Iris pigment epithelial cell (primary cell): ENCODE results near the gene KCTD12.
A peak's percentile ranks its signal among the peaks of the same experiment; 100 is the strongest.
"Not testable (repeated sequence)": the region's sequence is repeated elsewhere in the genome, so short reads cannot be mapped to it uniquely, and the experiment has no call there.

ENCODE experiments used
- DNase-seq: peaks from one replicate; pipeline ENCODE4 v3.0.0-alpha.2; 2011; ENCODE audit warnings: low read depth

The KCTD12 gene

DNA sequence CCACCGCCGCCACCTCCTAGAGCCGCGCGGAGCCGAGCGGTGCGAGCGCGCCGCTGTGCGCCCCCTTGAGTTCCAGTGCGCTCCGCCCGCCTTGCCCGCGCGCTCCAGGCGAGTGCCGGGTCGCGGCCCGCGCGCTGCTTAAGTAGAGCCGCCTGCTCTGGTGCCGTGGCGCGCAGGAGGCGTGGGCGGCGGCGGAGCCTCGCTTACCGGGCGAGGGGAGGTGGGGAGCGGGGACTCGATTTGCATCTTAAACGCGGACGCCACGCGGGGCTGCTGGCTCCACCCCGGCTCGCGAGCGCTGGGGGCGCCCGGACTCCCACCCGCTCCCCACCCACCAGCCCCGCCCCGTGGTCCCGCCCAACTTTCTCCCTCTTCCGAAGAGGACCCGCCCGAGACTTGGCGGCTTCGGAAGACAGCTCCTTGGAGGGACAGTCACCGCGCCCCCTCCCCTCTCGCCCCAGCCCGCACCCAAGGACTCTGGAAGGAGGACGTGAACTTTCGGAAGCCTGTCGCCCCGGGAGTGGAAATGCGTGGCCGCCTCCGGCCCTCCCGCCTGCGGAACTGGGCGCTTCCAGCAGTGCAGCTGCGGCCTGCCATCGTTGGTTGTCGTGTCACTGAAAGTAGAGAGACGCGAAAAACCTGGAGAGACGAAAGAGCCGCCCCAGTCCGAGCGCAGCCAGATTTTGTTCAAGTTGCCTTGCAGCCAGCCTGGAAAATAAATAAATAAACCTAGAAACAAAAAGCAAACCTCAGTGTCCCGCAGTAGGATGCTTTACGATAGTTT lies at the start of gene KCTD12:
KCTD12 (minus strand) TSS at position 114 of the 784 bp plus-strand sequence. CDS start 257 bp downstream, outside the sequence.
- peak; percentile 95 for DNase-seq

DNA sequence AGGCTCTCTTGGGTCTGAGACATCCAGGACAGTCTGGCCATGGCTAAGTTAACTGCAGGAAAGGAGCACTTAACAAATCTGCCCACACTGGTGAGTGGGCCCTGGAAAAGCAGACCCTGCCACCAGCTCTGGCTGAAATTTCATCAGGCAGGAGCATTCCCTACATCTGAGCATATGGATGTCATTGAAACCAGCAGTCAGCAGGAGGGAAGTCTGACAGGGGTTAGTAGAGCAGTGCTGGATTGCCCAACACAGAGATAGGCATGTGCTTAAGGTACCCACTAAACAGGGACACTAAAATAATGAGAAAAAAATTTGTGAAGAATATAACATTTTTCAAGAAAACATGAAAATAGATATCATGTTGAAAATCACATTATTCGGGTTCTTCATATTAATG lies 48.5 kb upstream of the KCTD12 start:
- DNase-seq, result no peak

DNA sequence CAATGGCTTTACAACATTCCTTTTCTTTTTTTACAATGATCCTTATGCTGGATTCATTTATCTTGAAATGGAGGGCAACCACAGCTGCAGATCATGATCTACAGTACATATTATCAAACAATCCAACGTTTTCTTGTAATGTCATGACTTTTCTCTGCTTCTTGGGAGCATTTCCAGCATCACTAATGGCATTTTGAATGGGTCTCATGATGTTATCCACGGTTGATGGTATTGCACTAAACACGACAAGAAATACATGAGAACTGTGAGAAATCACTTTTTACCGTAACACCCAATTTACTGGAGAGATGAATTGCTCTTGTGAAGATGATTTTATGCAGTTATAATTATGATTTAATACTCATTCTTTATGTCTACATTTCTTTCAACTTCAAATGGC lies 45.9 kb upstream of the KCTD12 start:
- DNase-seq, result no peak

DNA sequence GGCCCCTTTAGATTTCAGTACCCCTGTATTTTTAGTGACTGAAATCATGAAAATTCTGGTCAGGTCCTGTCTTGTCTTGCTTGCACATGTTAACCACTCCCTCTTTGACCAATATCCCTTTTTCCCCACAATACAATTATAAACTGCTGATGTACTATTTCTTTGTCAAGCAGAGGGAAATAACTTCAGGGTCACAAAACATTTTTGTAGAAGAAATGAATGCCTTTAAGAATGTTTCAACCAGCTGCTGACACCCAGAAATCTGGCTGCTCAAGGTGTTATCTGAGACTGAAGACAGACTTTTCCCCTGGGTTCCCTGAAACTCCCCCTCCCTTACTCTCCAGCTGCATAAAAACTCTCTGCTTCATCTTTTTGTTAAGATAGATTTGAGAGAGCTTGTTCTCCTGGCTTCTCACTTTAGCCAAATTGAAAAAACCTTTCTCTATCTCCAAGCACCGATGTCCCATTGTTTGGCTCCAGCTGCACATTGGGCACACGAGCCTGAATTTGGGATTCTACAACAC lies 43.7 kb upstream of the KCTD12 start:
- no peak for DNase-seq

DNA sequence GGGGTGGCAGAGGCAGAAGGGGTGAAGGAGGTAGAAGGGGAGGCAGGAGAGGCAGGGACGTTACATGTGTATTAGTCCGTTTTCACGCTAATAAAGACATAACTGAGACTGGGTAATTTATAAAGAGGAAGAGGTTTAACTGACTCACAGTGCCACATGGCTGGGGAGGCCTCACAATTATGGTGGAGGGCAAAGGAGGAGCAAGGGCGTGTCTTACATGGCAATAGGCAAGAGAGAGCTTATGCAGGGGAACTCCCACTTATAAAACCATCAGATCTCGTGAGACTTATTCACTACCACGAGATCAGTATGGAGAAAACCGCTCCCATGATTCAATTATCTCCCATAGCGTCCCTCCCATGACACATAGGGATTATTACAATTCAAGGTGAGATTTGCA lies 43.1 kb upstream of the KCTD12 start:
- DNase-seq, result no peak

DNA sequence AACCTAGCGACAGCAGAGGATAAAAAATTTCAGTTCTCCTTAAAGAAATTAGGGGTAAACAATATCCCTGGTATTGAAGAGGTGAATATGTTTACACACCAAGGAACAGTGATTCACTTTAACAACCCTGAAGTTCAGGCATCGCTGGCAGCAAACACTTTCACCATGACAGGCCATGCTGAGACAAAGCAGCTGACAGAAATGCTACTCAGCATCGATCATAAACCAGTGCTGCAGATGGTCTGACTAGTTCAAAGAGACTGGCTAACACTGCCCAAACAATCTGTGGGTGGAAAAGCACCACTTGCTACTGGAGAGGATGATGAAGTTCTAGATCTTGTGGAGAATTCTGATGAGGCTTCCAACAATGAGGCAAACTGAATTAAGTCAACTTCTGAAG lies 42.3 kb upstream of the KCTD12 start:
- DNase-seq, result no peak

DNA sequence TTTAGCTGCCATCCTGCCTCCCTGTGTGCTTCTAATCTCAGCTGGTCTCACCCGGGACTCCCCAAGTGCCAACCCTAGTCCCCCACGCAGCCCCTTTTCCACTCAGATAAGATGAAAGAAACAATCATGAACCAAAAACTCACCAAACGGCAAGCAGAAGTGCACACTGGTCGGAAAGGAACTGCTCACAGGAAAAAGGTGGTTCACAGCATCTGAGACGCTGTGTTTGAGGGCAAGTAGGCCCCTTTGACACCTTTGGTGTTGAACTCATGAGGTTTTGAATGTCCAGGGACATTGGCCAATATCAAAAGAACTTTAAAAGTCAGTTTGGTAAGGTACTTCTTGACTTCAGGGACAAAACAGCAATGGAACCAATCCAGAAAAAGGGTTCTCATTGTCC lies 41.8 kb upstream of the KCTD12 start:
- DNase-seq, result no peak

DNA sequence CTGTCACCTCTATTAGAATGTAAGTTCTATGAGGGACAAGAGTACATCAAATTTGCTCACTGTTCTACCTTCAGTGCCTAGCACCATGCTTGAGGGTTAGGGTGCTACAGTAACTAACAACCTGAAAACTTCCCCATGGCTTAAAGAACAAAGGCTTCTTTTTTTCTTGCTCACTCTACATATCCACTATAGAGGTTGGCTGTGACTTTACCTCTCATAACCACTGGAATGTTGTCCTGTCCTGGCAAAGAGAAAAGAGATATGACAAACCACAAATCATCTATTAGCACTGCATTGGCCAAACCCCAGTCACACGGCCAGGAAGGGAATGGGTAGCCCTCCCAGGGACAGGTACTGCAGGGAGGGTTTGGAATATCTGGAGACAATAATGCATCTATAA lies 38.9 kb upstream of the KCTD12 start:
- DNase-seq, result no peak

DNA sequence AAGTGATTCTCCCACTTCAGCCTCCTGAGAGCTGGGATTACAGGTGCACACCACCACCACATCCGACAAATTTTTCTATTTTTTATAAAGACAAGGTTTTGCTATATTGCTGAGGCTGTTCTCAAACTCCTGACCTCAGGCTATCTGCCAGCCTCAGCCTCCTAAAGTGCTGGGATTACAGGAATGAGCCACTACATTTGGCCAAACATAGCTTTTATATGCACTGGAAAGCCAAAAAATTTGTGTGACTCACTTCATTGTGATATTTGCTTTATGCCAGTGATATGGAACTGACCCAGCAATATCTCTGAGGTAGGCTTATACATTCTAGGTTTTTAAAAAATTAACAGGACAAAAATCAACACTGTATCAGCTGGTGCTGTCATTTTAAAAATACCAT lies 35.3 kb upstream of the KCTD12 start:
- DNase-seq, result no peak

DNA sequence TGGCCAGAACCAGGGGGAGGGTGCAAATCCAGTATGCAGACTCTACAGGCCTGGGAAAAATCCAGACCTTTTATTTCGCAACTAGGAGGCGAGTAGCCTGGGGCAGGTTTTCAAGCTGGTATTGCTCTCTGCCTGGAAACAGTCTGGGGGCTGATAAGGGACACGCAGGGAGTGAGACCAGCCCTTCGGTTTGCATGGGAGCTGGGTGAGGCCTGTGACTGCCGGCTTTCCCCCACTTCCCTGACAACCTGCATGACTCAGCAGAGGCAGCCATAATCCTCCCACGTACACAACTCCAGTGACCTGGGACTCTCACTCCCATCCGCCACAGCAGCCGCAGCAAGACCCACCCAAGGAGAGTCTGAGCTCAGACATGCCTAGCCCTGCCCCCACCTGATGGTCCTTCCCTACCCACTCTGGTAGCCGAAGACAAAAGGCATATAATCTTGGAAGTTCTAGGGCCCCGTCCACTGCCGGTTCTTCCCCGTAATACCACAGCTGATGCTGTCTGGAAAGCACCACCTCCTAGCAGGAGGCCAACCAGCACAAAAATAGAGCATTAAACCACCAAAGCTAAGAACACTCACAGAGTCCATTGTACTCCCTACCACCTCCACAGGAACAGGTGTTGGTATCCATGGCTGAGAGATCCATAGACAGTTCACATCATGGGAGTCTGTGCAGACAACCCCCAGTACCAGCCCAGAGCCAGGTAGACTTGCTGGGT lies 31.7 kb upstream of the KCTD12 start:
- DNase-seq, result peak; percentile 42

DNA sequence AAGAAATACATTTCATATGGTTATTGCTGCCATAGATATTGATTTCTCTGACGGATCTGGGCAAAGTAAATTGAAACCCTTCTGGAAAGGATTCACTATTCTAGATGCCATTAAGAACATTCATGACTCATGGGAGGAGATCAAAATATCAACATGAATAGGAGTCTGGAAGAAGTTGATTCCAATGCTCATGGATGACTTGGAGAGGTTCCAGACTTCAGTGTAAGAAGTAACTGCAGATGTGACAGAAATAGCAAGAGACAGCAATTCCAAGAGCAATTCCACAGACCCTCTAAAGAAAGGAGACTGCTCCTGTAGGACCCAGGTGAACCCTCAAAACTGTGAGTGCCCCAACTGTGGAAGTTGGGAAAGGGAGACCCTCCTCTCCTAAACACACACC lies 30.9 kb upstream of the KCTD12 start:
- DNase-seq, result peak; percentile 34

DNA sequence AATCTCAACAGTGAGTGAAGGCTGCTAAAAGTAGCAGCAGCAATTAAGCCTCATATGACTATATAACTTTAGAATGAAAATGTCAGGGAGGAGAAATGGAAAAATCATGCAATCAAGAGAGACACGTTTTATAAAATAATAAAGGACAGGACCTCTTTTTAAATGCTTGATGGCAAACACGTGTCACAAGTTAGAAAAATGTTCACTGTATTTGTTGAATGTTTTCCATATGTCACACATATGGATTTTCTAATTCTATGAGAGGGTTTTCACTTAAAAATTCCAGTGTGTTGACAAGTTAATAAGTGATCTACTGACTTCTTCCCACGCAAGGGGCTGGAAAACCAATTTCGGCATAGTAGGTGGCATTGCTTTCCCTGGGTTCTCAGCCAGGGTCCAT lies 27.7 kb upstream of the KCTD12 start:
- DNase-seq, result no peak

DNA sequence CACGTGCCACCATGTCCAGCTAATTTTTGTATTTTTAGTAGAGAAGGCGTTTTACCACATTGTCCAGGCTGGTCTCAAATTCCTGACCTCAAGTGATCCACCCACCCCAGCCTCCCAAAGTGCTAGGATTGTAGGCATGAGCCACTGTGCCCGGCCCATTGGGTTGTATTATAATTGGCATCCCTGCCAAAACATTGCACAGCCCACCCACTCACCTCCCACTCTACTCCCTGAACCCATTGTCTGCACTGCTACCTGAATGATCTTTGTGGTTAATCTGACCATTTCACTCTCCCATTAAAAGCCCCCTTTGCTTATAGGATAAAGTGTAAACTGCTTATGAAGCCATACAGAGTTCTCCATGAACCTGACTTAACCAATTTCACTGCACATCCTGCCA lies 26.3 kb upstream of the KCTD12 start:
- DNase-seq, result no peak

DNA sequence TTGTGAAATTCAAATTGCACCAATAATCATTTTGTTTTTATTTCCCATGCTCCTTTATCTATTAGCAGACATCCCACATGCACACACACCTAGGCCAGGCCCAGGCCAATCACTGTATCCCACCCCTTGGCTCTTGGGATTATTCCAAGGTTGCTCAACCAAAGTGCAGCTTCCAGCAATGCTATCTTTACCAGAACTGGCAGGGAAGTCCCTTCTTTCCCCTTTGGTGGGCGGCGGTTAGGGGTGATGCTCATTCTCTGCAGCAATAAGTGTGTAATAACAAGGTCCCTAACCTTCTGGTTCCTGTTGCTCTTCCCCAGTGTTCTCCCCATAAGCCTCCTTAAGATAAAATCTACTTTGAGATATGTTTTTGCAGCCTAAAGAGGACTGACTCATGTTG lies 18.3 kb upstream of the KCTD12 start:
- peak; percentile 47 for DNase-seq

DNA sequence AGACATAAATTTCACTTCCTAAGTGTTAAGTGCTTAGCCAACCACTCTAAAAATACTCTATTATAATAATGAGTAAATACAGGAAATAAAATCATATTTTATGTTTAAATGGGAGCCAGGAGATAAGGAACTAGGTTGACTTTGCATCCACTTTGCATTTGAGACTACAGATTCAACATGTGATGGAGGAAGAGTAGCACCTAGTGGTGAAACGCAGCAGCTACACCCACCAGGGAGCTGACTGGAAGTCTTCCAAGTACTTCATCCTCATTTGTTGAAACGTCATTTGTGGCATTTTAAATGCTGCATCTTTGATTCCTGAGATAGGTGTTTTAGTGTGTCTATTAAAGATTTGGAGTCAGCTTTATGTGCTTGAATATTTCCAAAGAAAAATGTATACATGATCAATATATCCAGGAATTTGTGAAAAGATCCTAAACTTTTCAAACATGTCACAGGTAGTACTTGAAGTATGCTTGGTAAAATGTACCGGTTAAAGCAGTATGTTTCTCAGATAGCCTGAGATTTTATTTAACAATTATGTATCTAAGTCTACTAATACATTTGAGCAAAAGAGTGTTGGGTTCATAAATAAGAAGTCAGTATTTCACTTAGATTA lies 17.4 kb upstream of the KCTD12 start:
- DNase-seq, result peak; percentile 85

DNA sequence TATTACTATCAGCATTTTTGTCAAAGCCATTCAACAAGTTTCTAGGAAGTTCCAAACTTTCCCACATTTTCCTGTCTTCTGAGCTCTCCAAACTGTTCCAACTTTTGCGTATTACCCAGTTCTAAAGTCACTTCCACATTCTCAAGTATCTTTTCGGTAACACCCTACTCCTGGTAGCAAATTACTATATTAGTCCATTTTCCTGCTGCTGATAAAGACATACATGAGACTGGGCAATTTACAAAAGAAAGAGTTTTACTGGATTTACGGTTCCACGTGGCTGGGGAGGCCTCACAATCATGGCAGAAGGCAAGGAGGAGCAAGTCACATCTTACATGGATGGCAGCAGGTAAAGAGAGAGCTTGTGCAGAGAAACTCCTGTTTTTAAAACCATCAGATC lies 12.9 kb upstream of the KCTD12 start:
- not testable (repeated sequence) for DNase-seq

DNA sequence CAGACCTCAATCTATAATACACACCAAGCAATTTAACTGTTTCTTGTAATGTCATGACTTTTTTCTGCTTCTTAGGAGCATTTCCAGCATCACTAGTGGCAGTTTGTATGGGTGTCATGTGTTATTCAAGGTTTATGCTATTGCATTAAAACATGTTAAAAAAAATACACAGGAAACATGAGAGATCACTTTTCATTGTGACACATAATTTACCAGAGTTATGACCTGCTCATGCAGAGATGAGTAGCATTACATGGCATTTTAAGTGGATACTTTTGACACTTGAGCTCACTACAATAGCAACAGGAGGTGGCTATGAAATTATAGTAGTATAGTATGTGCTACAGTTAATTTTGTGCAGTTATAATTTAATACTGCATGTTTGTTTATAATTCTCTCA lies 11.0 kb upstream of the KCTD12 start:
- not testable (repeated sequence) for DNase-seq

DNA sequence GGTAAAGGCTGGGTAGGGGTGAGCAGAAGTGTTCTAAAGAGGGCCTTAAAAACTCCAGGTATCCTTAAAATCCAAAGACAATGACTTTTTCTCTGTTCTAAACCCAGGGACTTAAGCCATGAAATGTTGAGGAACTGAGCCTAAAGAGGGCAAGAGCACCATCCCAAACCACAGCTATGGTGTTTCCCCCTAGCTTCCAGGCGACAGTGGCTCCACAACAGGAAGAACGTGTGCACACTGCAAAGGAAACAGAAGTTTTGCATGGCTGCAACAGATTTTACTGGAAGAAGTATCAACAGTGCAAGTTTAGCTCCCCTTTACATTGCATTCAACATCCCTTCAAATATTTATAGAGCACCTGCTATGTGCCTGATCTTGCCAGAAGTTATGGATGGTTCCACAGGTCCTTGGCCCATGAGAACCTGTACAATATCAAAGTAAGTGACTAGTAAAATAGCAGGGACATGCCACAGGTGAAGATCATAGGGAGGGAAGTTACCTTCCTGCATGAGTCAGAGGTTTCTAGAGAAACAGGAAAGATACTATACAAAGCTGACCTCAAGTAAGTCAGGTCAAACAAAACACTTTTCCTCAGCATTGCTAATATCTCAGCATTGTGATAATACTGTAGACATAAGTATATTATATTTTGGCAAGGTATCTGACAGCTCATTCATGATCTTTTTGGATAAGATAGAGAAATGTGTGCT lies 8.4 kb upstream of the KCTD12 start:
- no peak for DNase-seq

DNA sequence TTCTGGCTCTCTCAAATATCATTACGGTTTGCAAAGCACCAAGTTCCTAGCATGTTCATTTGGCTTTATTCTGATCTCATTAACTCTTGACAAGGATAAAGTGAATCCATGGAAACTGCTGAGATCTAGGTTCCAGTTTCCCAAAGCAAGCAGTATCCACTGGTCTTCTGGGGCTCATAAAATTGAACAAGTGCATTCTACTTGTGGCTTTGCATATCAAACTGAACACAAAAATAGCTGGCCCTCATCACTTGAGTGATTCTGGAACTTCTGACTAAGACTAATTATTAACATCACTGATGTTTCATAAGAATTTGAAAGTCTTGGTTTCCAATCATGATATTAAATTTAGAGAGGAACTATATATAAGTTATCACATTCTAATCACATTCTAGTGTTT lies 6.3 kb upstream of the KCTD12 start:
- no peak for DNase-seq

DNA sequence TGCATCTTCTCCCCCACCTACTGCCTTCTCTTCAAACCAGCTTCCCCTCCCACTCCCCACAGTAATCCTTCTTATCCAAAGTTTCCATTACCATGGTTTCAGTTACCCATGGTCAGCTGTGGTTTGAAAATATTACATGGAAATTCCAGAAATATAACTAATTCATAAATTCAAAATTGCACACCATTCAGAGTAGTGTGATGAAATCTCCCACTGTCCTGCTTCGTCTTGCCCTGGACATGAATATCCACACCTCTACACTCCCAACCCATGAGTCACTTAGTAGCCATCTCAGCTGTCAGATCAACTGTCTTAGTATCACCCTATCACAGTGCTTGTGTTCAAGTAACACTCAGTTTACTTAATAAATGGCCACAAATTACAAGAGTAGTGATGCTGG lies 3.8 kb upstream of the KCTD12 start:
- DNase-seq, result peak; percentile 90

DNA sequence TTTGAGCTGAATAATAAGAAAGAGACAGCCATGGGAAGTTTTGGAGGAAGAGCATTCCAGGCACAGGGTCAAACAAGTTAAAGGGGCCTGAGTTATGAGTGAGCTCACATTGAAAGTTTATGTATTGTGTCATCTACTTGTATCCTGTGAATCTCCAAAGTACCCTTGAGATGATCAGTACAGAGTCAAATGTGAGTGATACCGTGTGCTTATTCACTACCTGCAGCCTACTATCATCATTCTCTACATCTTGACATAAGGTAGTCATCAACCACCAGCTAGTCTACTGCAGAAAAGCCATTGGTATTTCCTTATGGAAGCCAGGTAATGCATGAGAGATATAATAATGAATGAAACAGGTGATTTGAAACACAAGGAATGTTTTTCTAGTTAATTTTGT lies 3.0 kb upstream of the KCTD12 start:
- peak; percentile 12 for DNase-seq

DNA sequence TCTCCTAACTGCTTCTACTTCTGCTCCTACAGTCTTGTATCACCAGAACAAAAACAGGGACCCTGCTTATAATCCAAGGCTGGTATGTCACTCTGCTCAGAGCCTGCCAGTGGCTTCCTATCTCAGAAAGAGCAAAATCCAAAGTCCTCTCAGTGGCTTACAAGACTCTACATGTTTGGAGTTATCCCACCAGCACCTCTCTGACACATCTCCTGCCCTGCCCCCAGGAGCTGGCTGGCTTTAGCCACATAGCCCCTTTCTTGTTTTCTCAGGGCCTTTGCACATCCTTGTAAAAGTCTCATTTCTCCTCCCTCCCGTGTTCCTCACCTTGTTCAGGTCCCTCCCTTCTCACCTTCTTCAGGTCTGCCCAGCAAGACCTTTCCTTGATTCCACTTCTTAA lies 2.2 kb upstream of the KCTD12 start:
- no peak for DNase-seq
